OCI-LY3 (cell line): Measurements from ENCODE around the gene RPH3AL.

Source experiments
- H2AFZ ChIP-seq: fragments of 200-600, 300-600 bp; shearing (Covaris generic); 2 replicates; pipeline ENCODE4 v1.6.0; 2014; ENCODE audit warnings: antibody characterized with exemption, low read depth, low read length
- H3K27ac ChIP-seq: fragments of 200-600, 300-600 bp; sonication (generic); 2 replicates; pipeline ENCODE4 v1.5.1; 2014; ENCODE audit warnings: mild to moderate bottlenecking, low read length, moderate library complexity, mixed read lengths
- H3K27me3 ChIP-seq: fragments of 200-600, 300-600 bp; sonication (generic); 2 replicates; pipeline ENCODE4 v1.6.1; 2014; ENCODE audit warnings: low read depth, low read length, mixed read lengths
- H3K36me3 ChIP-seq: fragments of 200-600, 300-600 bp; sonication (generic); replicated peaks from 2 replicates; pipeline ENCODE3; 2014; ENCODE audit warnings: low read depth, low read length, mixed read lengths
- H3K4me1 ChIP-seq: fragments of 300-600, 200-600 bp; sonication (generic); 2 replicates; pipeline ENCODE4 v1.6.1; 2014; ENCODE audit warnings: low read length, mixed read lengths
- H3K4me2 ChIP-seq: fragments of 200-600, 300-600 bp; sonication (generic); 2 replicates; pipeline ENCODE4 v1.6.1; 2014; ENCODE audit warnings: low read length, mixed read lengths
- H3K4me3 ChIP-seq: fragments of 300-600, 200-600 bp; sonication (generic); 2 replicates; pipeline ENCODE4 v1.5.1; 2014; ENCODE audit warnings: antibody characterized with exemption, mild to moderate bottlenecking, low read length, moderate library complexity
- H3K79me2 ChIP-seq: fragments of 300-600, 200-600 bp; shearing (Covaris generic); 2 replicates; pipeline ENCODE4 v1.6.1; 2014; ENCODE audit warnings: mild to moderate bottlenecking, low read length, mixed read lengths
- H3K9ac ChIP-seq: fragments of 300-600, 200-600 bp; shearing (Covaris generic); 2 replicates; pipeline ENCODE4 v1.6.0; 2014; ENCODE audit warnings: mild to moderate bottlenecking, low read length, moderate library complexity
- H3K9me3 ChIP-seq: fragments of 200-600, 300-600 bp; shearing (Covaris generic); 2 replicates; pipeline ENCODE4 v1.6.1; 2014; ENCODE audit warnings: low read length, mixed read lengths; ENCODE audit not compliant: insufficient read depth
- H4K20me1 ChIP-seq: fragments of 200-600, 300-600 bp; sonication (generic); 2 replicates; pipeline ENCODE4 v1.6.1; 2016; ENCODE audit warnings: low read length, mixed read lengths; ENCODE audit not compliant: insufficient read depth
- EZH2phosphoT487 ChIP-seq: fragments of 200-600 bp; shearing (Covaris generic); IDR thresholded peaks from 2 replicates; pipeline ENCODE4 v1.6.1; 2018; ENCODE audit warnings: antibody characterized with exemption, mixed run types, low read depth
- TF ChIP-seq, protein P1 (sequence below): fragments of 200-600, 300-600 bp; sonication (generic); IDR thresholded peaks from 2 replicates; pipeline ENCODE4 v1.5.1; 2014; ENCODE audit warnings: antibody characterized with exemption, low read length, low read depth

RPH3AL gene

DNA sequence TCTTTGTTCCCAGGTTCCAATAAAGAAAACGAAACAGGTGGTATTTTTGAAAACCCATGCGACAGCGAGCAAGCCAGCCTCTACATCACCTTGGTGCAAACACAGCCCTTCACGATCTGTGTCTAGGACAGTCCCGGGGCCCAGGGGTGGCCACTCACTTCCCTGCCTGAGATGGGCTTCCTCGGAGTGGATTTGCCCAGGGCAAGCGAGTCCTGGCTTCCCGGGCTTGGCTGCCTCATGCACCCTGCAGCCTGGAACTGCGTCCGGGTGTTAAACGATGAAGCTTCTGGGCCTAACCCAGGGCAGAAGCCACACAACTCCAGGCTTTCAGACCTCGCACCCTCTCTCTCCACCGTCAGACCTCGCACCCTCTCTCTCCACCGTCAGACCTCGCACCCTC lies 66.0 kb downstream of the RPH3AL start:
- Histone ChIP-seq H3K27ac (no peak overlapping the region), H3K9ac (no peak overlapping the region), H2AFZ (no peak overlapping the region), H4K20me1 (no peaks in the 10 kb centered on the region), H3K27me3 (no peaks in the 10 kb centered on the region), H3K4me3 (no peak overlapping the region), H3K9me3 (no peaks in the 10 kb centered on the region), H3K36me3 (no peaks in the 10 kb centered on the region), H3K4me1 (peaks cover 6% of the 10 kb centered on the region; the same call in 1 of the 2 replicates), H3K79me2 (no peaks in the 10 kb centered on the region), H3K4me2 (no peak overlapping the region)
- TF ChIP-seq, protein P1, sequence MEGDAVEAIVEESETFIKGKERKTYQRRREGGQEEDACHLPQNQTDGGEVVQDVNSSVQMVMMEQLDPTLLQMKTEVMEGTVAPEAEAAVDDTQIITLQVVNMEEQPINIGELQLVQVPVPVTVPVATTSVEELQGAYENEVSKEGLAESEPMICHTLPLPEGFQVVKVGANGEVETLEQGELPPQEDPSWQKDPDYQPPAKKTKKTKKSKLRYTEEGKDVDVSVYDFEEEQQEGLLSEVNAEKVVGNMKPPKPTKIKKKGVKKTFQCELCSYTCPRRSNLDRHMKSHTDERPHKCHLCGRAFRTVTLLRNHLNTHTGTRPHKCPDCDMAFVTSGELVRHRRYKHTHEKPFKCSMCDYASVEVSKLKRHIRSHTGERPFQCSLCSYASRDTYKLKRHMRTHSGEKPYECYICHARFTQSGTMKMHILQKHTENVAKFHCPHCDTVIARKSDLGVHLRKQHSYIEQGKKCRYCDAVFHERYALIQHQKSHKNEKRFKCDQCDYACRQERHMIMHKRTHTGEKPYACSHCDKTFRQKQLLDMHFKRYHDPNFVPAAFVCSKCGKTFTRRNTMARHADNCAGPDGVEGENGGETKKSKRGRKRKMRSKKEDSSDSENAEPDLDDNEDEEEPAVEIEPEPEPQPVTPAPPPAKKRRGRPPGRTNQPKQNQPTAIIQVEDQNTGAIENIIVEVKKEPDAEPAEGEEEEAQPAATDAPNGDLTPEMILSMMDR: no peak
- no peak for TF ChIP-seq EZH2phosphoT487

DNA sequence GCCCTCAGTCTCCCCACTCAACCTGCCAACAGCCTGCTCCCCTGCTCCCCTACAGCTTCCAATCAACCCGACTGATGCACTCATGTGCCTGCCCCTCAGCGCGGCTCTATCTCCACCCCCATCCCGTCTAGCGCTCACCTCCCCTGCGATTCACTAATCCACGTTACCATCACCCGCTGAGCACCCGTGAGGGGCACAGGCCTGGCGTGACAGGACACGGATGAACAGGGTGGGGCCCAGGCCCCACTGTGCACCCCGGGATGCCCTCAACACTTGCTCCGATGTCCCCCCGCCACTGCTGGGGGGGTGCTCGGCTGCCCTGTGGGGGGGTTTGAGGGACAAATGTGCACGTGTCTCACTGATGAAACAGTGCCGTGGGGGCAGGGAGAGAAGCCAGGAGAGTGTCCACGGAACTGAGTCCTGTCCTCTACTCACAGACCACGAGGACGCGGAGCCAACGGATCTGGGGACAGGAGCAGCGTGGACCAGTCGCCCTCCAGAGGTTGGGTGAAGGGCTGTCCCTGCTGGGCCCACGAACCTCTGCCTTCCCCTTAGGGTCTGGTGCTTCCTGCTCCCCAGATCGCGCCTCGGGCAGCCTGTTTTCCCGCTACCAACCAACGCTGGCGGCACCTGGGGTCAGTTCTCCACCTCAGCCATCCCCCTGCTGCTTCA lies 66.7 kb downstream of the RPH3AL start:
- Histone ChIP-seq H3K36me3 (no peaks in the 10 kb centered on the region), H3K4me1 (peaks cover 6% of the 10 kb centered on the region; the same call in 1 of the 2 replicates), H3K27me3 (no peaks in the 10 kb centered on the region), H4K20me1 (no peaks in the 10 kb centered on the region), H3K9ac (no peak overlapping the region), H3K4me3 (no peak overlapping the region), H3K4me2 (no peak overlapping the region), H3K9me3 (no peaks in the 10 kb centered on the region), H3K27ac (no peak overlapping the region), H2AFZ (no peak overlapping the region), H3K79me2 (no peaks in the 10 kb centered on the region)
- no peak for TF ChIP-seq EZH2phosphoT487
- TF ChIP-seq, protein P1: no peak

DNA sequence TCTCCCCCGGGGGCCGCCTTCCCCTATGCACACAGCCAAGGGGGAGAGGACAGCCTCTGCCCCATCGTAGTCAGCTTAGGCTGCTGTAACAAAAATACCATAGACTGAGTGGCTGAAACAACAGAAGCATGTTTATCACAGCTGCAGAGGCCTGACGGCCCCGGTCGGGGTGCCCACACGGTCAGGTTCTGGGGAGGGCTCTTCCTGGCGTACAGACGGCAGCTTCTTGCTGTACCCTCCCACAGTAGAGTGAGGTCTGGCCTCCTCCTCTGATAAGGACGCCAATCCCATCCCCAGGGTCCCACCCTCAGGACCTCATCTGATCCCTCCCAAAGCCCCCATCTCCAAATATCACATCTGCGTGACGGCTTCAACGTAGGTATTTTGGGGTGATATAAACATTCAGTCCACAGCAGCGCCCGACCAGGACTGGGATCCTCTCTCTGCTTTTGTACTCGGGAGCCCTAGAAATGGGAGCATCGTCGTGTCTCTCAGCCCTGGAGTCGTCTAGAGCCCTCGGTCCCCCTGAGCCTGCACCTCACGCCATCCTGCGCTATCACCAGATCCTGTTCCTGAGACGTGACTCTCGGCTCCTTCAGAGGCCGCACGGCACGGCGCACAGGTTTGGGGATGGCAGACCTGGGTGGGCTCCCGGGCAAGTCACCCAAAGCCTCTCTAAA lies 67.8 kb downstream of the RPH3AL start:
- no peak overlapping the region for H3K4me2 ChIP-seq
- no peaks in the 10 kb centered on the region for H3K27me3 ChIP-seq
- H3K36me3 ChIP-seq: no peaks in the 10 kb centered on the region
- no peak overlapping the region for H3K9ac ChIP-seq
- H2AFZ ChIP-seq: no peak overlapping the region
- H3K4me1 ChIP-seq: peaks cover 6% of the 10 kb centered on the region; the same call in 1 of the 2 replicates
- no peak overlapping the region for H3K4me3 ChIP-seq
- H3K9me3 ChIP-seq: no peaks in the 10 kb centered on the region
- no peaks in the 10 kb centered on the region for H4K20me1 ChIP-seq
- TF ChIP-seq EZH2phosphoT487: no peak
- TF ChIP-seq, protein P1: no peak
- H3K27ac ChIP-seq: no peak overlapping the region
- no peaks in the 10 kb centered on the region for H3K79me2 ChIP-seq

DNA sequence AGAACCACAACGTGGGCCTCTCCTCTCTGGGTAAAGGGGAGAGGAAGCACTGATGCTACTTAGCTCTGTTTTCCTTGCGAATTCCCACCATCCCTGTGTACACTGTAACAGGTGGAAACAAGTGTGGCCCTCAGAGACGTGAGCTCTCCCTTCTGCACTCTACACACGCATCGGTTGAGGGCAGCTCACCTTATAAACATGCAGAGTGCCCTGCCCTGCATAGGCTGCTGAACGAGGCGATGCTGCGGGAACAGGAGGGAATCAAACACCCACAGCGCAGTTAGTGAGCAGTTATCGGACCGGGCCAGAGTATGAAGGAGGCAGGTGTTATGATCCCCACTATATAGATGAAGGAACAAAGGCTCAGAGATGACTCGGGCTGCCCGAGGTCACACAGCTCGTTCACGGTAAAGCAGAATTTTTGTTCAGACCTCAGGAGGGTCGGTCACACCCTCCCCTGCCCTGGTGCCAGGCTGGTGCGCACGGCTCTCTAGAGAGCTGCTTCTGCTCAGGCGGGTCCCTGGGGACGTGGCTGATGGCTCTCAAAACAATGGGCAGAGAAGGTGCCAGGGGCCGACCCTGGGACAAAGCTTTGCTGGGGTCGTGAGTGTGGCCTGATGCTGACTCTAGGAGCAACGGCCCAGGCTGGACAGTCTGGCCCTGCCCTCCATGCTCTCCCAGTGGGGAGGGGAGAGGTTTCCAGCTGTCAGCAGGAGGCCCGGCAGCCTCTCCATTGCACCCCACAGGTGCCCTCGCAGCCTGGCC lies 68.5 kb downstream of the RPH3AL start:
- Histone ChIP-seq H3K4me3 (no peak overlapping the region), H2AFZ (no peak overlapping the region), H3K79me2 (no peaks in the 10 kb centered on the region), H3K4me1 (peaks cover 4% of the 10 kb centered on the region; the same call in 1 of the 2 replicates), H3K36me3 (no peaks in the 10 kb centered on the region), H3K9ac (no peak overlapping the region), H3K9me3 (no peaks in the 10 kb centered on the region), H4K20me1 (no peaks in the 10 kb centered on the region), H3K4me2 (no peak overlapping the region), H3K27ac (no peak overlapping the region), H3K27me3 (no peaks in the 10 kb centered on the region)
- TF ChIP-seq, protein P1: no peak
- TF ChIP-seq EZH2phosphoT487: no peak
